ENCODE results near the gene UMAD1. TPM values are rescaled to one million over a fixed set of nuclear protein-coding genes. Genes with fewer than 3 reads are reported as not detected.

Gene UMAD1
- total RNA-seq, 4 donors from 2014 or later: 15.2 to 28.2 (median 18.7) TPM

- peaks cover 0 to 6% (median 3%) of the 10 kb centered on the region in 4 donors for H3K4me1 ChIP-seq
- no peaks in the 10 kb centered on the region for H3K9me3 ChIP-seq
- no peak for TF ChIP-seq POLR2A (IDR thresholded peaks at IDR 0.05)
- TF ChIP-seq, protein P1, sequence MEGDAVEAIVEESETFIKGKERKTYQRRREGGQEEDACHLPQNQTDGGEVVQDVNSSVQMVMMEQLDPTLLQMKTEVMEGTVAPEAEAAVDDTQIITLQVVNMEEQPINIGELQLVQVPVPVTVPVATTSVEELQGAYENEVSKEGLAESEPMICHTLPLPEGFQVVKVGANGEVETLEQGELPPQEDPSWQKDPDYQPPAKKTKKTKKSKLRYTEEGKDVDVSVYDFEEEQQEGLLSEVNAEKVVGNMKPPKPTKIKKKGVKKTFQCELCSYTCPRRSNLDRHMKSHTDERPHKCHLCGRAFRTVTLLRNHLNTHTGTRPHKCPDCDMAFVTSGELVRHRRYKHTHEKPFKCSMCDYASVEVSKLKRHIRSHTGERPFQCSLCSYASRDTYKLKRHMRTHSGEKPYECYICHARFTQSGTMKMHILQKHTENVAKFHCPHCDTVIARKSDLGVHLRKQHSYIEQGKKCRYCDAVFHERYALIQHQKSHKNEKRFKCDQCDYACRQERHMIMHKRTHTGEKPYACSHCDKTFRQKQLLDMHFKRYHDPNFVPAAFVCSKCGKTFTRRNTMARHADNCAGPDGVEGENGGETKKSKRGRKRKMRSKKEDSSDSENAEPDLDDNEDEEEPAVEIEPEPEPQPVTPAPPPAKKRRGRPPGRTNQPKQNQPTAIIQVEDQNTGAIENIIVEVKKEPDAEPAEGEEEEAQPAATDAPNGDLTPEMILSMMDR (IDR thresholded peaks at IDR 0.05): no peak
- no peak for DNase-seq
- no peak overlapping the region for H3K27ac ChIP-seq
- H3K4me3 ChIP-seq: no peak overlapping the region
- no peaks in the 10 kb centered on the region for H3K36me3 ChIP-seq
- H3K27me3 ChIP-seq: no peaks in the 10 kb centered on the region
These were observed 170.3 kb downstream of the UMAD1 start for GRCh38 chr7:7810826-7811225.

DNA sequence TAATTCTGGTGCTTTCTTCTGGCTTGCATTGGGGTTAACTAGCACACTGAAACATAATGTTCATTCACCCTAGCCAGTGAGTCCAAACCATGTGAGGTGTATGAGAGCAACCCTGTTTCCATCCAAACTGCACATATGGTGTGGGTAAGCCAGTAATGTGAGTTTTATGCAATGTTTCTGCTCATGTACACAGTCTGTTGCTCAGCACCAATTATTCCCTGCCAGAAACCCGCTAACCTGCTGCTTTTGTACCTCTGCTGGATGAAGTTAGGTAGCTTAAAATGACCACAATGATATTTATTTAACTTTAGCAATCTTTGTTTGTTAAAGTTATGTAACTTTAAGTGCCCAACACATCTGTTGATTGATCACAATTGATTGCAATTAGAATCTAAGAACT is 171.6 kb downstream of the UMAD1 start:
- peaks cover 0 to 15% (median 5%) of the 10 kb centered on the region in 4 donors for H3K4me1 ChIP-seq
- H3K27ac ChIP-seq: no peak overlapping the region
- H3K4me3 ChIP-seq: no peak overlapping the region
- no peak for DNase-seq
- H3K36me3 ChIP-seq: no peaks in the 10 kb centered on the region
- H3K27me3 ChIP-seq: no peaks in the 10 kb centered on the region
- TF ChIP-seq, protein P1 (IDR thresholded peaks at IDR 0.05): no peak
- TF ChIP-seq POLR2A (IDR thresholded peaks at IDR 0.05): no peak
- no peaks in the 10 kb centered on the region for H3K9me3 ChIP-seq

- H3K27me3 ChIP-seq: no peaks in the 10 kb centered on the region
- no peak for DNase-seq
- no peaks in the 10 kb centered on the region for H3K9me3 ChIP-seq
- no peak overlapping the region for H3K4me3 ChIP-seq
- no peaks in the 10 kb centered on the region for H3K36me3 ChIP-seq
- H3K4me1 ChIP-seq: peaks cover 0 to 15% (median 5%) of the 10 kb centered on the region in 4 donors
- no peak for TF ChIP-seq POLR2A (IDR thresholded peaks at IDR 0.05)
- TF ChIP-seq, protein P1 (IDR thresholded peaks at IDR 0.05): no peak
- peak overlapping the region in 2 of 4 donors; percentile 1 to 40 for H3K27ac ChIP-seq
These were observed 174.8 kb downstream of the UMAD1 start for GRCh38 chr7:7815395-7815794.

GRCh38 chr7:7816084-7816483 is 175.5 kb downstream of the UMAD1 start:
- no peak for TF ChIP-seq POLR2A (IDR thresholded peaks at IDR 0.05)
- TF ChIP-seq, protein P1 (IDR thresholded peaks at IDR 0.05): no peak
- H3K27ac ChIP-seq: peak overlapping the region in 3 of 4 donors; percentile 21 to 70 (median 45)
- no peaks in the 10 kb centered on the region for H3K9me3 ChIP-seq
- H3K4me1 ChIP-seq: peaks cover 0 to 15% (median 5%) of the 10 kb centered on the region in 4 donors
- H3K27me3 ChIP-seq: no peaks in the 10 kb centered on the region
- no peak overlapping the region for H3K4me3 ChIP-seq
- H3K36me3 ChIP-seq: no peaks in the 10 kb centered on the region
- peak in 1 of 3 donors; percentile 56 for DNase-seq

DNA sequence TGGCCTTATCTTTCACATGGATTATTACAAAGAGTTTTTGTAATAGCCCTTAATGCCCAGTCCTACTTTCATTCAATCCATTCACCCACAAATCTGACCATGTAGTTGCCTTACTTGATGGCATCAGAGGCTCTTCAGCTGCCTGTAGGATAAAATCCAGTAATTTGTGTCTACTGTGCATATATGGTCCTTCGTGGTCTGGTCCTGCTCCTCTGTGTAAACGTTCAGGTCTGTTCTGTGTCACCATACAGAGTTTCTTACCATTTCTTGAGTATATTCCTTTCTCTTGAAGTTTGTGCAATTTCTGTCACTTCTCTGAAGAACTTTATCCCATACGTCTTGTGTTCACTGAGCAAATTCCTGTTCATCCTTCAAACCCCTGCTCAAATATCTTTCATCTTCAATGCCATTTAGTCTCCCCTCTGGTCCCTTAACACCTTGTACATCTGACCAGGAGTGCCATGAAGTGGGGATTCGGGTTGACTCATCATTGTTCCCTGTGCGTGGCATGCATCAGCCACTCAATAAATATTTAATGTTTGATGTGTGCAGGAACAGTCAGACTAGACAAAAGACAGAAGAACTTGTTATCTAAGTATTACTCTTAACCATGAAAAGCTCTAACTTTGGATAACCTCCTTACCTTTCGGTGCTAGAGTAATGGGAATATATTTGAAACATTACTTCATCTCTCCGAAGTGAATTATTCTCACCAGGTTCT is 176.4 kb downstream of the UMAD1 start:
- peak overlapping the region in 3 of 4 donors; percentile 21 to 70 (median 45) for H3K27ac ChIP-seq
- no peak for TF ChIP-seq POLR2A (IDR thresholded peaks at IDR 0.05)
- TF ChIP-seq, protein P1 (IDR thresholded peaks at IDR 0.05): no peak
- DNase-seq: no peak

More for the DNA sequence above, 176.4 kb downstream of the UMAD1 start:
- Histone ChIP-seq H3K9me3 (no peaks in the 10 kb centered on the region), H3K4me3 (no peak overlapping the region), H3K4me1 (peaks cover 0 to 15% (median 5%) of the 10 kb centered on the region in 4 donors), H3K36me3 (no peaks in the 10 kb centered on the region), H3K27me3 (no peaks in the 10 kb centered on the region)

All from Peyer's patch (tissue), 4 donors.